PC-3 (cell line): Measurements from ENCODE around the gene MPPED2.

Experiments
- CTCF ChIP-seq: fragments of 300-600 bp; sonication (generic); conservative IDR thresholded peaks from 2 replicates; pipeline ENCODE4 v1.5.1; 2017; ENCODE audit warnings: antibody characterized with exemption, low read depth, mild to moderate bottlenecking, low read length
- EZH2phosphoT487 ChIP-seq: fragments of 300-600 bp; sonication (generic); IDR thresholded peaks from 2 replicates; pipeline ENCODE4 v1.6.1; 2018; ENCODE audit warnings: mild to moderate bottlenecking, antibody characterized with exemption, low read length, borderline replicate concordance

- no peak for TF ChIP-seq CTCF
- no peak for TF ChIP-seq EZH2phosphoT487
Measured at GRCh38 chr11:30502305-30502704, 83.8 kb downstream of the MPPED2 start.
